Type B pancreatic cell (in vitro differentiated cells): ENCODE data around the gene ARL5C. TPM values are rescaled to one million over a fixed set of nuclear protein-coding genes. Genes with fewer than 3 reads are reported as not detected.

ENCODE experiments used
- DNase-seq: peaks from one replicate; pipeline ENCODE4 v3.0.0; 2021; ENCODE audit warnings: mixed read lengths; ENCODE audit not compliant: unreplicated experiment; ENCODE audit errors: extremely low spot score
- H3K27ac Mint-ChIP-seq: 2 replicates; pipeline ENCODE4 v1.8.0; 2021; ENCODE audit warnings: mild to moderate bottlenecking, mixed read lengths
- H3K27me3 Mint-ChIP-seq: 2 replicates; pipeline ENCODE4 v1.8.0; 2021; ENCODE audit warnings: mixed read lengths
- H3K36me3 Mint-ChIP-seq: 2 replicates; pipeline ENCODE4 v1.8.0; 2021; ENCODE audit warnings: mixed read lengths
- H3K4me1 Mint-ChIP-seq: one replicate; pipeline ENCODE4 v1.8.0; 2021; ENCODE audit warnings: mixed read lengths; ENCODE audit not compliant: unreplicated experiment
- H3K4me3 Mint-ChIP-seq: 2 replicates; pipeline ENCODE4 v1.8.0; 2021; ENCODE audit warnings: mild to moderate bottlenecking, mixed read lengths
- H3K9me3 Mint-ChIP-seq: 2 replicates; pipeline ENCODE4 v1.8.0; 2021; ENCODE audit warnings: mixed read lengths
- total RNA-seq: library from RNA; stranded (reverse); gene quantifications from 2 replicates; pipeline ENCODE4 v1.2.1, GENCODE V29; 2021; ENCODE audit warnings: low replicate concordance
- TF ChIP-seq, protein P1 (sequence below): fragments of 200-600 bp; sonication (generic); conservative IDR thresholded peaks from 2 replicates; pipeline ENCODE4 v1.5.0; 2021; ENCODE audit warnings: antibody characterized with exemption, mild to moderate bottlenecking

Gene ARL5C
- total RNA-seq, 1 donor from 2014 or later: not detected

DNA sequence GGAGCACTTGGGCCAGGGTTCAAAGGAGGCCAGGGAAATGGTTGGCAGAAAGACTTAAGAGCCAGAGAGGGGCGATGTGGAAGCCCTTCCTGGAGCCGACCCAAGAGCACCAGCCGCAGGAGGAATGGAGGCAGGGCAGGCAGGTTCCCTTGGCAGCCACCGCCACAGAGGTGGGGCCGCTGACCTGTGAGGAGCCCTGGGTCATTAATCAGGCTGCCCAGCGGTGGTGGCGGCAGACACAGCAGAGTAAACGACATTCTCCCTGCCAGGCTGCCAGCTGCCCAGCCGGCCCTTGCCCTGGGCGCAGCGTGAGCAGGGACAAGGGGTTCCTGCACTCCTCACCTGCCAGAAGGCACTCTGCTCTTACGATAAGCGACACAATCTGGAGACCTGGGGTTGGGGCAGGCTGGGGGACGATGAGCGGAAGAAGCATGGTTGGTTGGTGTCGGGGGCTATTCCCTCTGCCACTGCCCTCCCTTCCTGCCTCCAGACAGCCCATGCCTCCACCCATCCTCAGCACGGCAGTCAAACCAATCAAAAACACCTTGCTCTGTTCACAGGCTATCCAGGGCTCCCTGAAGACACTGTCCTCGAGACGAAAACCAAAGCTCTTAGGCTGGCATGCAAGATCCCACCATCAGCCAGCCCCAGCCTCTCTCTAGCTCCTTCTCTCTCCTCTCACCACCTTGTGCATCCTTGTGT is 55.4 kb downstream of the ARL5C start:
- Mint-ChIP-seq H3K27me3 (peaks cover 17% of the 10 kb centered on the region), H3K4me1 (peaks cover 13% of the 10 kb centered on the region), H3K4me3 (no peak overlapping the region), H3K27ac (no peak overlapping the region), H3K36me3 (no peaks in the 10 kb centered on the region), H3K9me3 (no peaks in the 10 kb centered on the region)
- DNase-seq: no peak
- TF ChIP-seq, protein P1, sequence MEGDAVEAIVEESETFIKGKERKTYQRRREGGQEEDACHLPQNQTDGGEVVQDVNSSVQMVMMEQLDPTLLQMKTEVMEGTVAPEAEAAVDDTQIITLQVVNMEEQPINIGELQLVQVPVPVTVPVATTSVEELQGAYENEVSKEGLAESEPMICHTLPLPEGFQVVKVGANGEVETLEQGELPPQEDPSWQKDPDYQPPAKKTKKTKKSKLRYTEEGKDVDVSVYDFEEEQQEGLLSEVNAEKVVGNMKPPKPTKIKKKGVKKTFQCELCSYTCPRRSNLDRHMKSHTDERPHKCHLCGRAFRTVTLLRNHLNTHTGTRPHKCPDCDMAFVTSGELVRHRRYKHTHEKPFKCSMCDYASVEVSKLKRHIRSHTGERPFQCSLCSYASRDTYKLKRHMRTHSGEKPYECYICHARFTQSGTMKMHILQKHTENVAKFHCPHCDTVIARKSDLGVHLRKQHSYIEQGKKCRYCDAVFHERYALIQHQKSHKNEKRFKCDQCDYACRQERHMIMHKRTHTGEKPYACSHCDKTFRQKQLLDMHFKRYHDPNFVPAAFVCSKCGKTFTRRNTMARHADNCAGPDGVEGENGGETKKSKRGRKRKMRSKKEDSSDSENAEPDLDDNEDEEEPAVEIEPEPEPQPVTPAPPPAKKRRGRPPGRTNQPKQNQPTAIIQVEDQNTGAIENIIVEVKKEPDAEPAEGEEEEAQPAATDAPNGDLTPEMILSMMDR: no peak

DNA sequence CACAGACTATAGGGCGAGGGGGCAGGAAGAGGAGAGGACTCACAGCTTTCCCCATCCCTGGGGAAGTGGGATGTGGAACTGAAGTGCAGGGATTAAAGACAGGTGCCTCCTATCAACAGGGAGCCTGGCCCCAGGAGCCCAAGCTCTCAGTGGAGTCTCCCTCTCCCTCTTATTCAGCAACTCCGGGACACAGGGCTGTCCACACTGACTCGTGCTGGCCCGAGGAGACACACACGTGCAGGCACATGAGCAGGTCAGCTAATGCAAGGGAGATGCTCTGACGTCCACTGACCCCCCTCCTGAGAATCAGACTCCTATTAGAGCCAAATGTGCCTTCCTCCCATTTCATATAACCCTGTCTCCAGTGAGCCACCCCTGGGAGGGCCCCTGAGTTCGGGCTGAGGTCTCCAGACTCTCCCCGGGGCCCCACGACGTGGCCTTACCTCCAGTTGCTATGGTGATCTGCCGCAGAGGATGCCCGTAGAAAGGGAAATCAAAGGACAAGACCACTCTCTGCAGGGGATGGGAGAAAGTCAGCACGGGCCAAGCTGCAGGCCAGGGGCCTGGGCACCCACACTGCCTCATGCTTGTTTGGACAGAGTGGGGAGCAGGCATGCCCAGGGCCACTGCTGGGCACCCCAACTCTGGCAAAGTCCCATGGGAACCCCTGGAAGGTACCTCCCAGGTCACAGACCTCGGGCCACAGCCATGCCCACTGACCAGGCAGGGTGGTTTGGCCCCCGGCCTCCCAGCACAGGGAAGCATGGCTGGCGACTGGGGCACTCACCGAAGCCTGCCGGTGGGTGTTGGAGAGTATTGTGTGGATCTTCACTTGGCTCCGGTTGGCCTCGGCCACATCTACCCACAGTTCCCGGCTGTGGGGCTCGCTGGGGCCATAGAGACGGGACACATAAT is 57.2 kb downstream of the ARL5C start:
- peaks cover 18% of the 10 kb centered on the region for H3K4me1 Mint-ChIP-seq
- no peaks in the 10 kb centered on the region for H3K9me3 Mint-ChIP-seq
- H3K27me3 Mint-ChIP-seq: peaks cover 14% of the 10 kb centered on the region
- H3K4me3 Mint-ChIP-seq: no peak overlapping the region
- no peak overlapping the region for H3K27ac Mint-ChIP-seq
- TF ChIP-seq, protein P1: no peak
- H3K36me3 Mint-ChIP-seq: no peaks in the 10 kb centered on the region
- no peak for DNase-seq

DNA sequence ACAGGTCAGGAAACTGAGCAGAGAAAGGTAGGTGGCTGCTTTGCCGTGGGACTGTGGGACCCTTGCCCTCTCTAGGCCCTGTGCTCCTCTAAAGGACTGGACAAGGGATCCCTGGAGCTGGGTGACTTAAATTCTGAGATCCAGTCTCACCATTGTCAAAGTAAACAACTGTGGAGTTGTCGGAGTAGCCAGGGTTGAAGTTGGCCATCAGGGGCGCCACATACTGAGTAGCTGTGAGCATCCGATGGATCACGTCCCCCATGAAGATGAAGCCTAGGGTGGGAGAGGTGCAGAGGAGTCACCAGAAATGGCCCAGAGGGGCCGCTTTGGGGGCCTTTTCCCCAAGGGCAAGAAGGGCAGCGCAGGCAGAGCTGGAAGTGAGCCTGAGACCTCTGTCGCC is 58.0 kb downstream of the ARL5C start:
- H3K4me3 Mint-ChIP-seq: no peak overlapping the region
- H3K27me3 Mint-ChIP-seq: peaks cover 14% of the 10 kb centered on the region
- H3K4me1 Mint-ChIP-seq: peaks cover 18% of the 10 kb centered on the region
- H3K36me3 Mint-ChIP-seq: no peaks in the 10 kb centered on the region
- no peak for DNase-seq
- H3K9me3 Mint-ChIP-seq: no peaks in the 10 kb centered on the region
- no peak overlapping the region for H3K27ac Mint-ChIP-seq
- TF ChIP-seq, protein P1: no peak

DNA sequence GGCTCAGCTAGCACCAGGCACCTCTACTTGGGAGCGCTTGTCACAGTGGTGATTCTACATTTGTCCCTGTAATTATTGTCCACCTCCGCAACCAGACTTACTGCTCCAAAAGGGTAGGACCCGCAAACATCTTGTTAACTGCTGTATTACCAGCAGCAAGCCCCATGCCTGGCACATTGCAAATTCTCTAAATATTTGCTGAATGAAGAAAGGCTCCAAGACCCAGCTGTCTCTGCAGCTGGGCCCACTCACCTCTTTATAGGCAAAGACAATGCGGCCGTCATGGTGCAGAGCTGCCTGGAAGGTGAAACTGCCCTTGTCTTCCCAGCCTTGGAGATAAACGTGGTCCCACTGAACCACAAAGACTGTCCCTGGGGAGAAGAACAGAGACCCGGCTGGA is 58.8 kb downstream of the ARL5C start:
- no peaks in the 10 kb centered on the region for H3K9me3 Mint-ChIP-seq
- H3K4me1 Mint-ChIP-seq: peaks cover 18% of the 10 kb centered on the region
- no peak overlapping the region for H3K27ac Mint-ChIP-seq
- no peak overlapping the region for H3K4me3 Mint-ChIP-seq
- TF ChIP-seq, protein P1: no peak
- peaks cover 11% of the 10 kb centered on the region for H3K27me3 Mint-ChIP-seq
- no peak for DNase-seq
- H3K36me3 Mint-ChIP-seq: no peaks in the 10 kb centered on the region

Other genes starting within 250 kb of the ARL5C start
- gene FBXO47, start 198.8 kb downstream of the ARL5C start, total RNA-seq: not detected in 2 replicates
- 1.7 and 5.0 TPM in 2 replicates for gene PLXDC1, start 14.5 kb downstream of the ARL5C start, total RNA-seq
- 1.8 and 9.5 TPM in 2 replicates for gene CACNB1, start 31.5 kb upstream of the ARL5C start, total RNA-seq
- 1,605 and 1,703 TPM in 2 replicates for gene RPL19, start 34.1 kb upstream of the ARL5C start, total RNA-seq
- gene STAC2, start 59.8 kb upstream of the ARL5C start, total RNA-seq: 1.5 TPM in 1 of 2 replicates, not detected in the other
- gene FBXL20, start 235.5 kb upstream of the ARL5C start, total RNA-seq: 17.9 and 21.6 TPM in 2 replicates